Measurements from ENCODE around the gene TMEM192. TPM values are rescaled to one million over a fixed set of nuclear protein-coding genes. Genes with fewer than 3 reads are reported as not detected.

The TMEM192 gene
- total and polyA plus RNA-seq, 3 donors from 2014 or later = 16.8 to 25.3 (median 21.7) TPM

GRCh38 chr4:165152527-165152926, 39.9 kb upstream of the TMEM192 start:
- Histone ChIP-seq H3K4me3 (no peak overlapping the region), H3K4me1 (no peaks in the 10 kb centered on the region), H3K27me3 (no peaks in the 10 kb centered on the region), H3K27ac (no peak overlapping the region), H3K9me3 (no peaks in the 10 kb centered on the region), H3K36me3 (ENCODE audit: low read depth, missing control alignments) (no peaks in the 10 kb centered on the region)
- TF ChIP-seq CTCF (IDR thresholded peaks at IDR 0.05) = no peak
- no peak for TF ChIP-seq POLR2A (IDR thresholded peaks at IDR 0.05)
- DNase-seq = no peak
- 36 to 43% methylated on average over 4 of the region's 4 CpGs for WGBS, 2 donors
- intact Hi-C loops (cut with DNase I; ENCODE audit: low total_unique reads) = no loop called here

GRCh38 chr4:165151734-165152133, 39.1 kb upstream of the TMEM192 start:
- no peaks in the 10 kb centered on the region for H3K4me1 ChIP-seq
- no peaks in the 10 kb centered on the region for H3K36me3 ChIP-seq (ENCODE audit: low read depth, missing control alignments)
- H3K27me3 ChIP-seq = no peaks in the 10 kb centered on the region
- no peak overlapping the region for H3K4me3 ChIP-seq
- no peak for DNase-seq
- TF ChIP-seq CTCF (IDR thresholded peaks at IDR 0.05) (no peak), POLR2A (IDR thresholded peaks at IDR 0.05) (no peak)
- intact Hi-C loops (cut with DNase I; ENCODE audit: low total_unique reads) = no loop called here
- H3K27ac ChIP-seq = no peak overlapping the region
- no peaks in the 10 kb centered on the region for H3K9me3 ChIP-seq

DNA sequence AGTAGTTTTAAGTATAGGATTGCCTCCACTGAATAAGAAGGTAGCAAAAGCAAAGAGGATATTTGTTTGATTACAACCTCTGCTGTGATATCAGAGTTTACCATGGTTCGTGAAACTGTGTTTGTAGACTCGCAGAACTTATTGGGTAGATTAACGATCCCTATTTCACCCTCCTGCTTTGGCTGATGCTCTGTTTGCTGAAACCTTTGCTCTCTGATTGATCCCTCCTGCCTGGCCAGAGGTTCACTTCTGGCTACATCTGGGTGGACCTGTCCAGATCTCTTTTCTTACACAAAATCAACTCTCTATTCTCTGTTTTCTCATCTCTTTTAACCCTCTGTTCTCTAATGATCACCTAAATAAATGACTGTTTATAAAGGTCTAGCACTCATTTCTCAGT, 37.9 kb upstream of the TMEM192 start:
- Histone ChIP-seq H3K36me3 (ENCODE audit: low read depth, missing control alignments) (no peaks in the 10 kb centered on the region), H3K4me1 (no peaks in the 10 kb centered on the region), H3K9me3 (no peaks in the 10 kb centered on the region), H3K27me3 (no peaks in the 10 kb centered on the region), H3K4me3 (no peak overlapping the region), H3K27ac (no peak overlapping the region)
- intact Hi-C loops (cut with DNase I; ENCODE audit: low total_unique reads) = no loop called here
- TF ChIP-seq CTCF (IDR thresholded peaks at IDR 0.05) (no peak), POLR2A (IDR thresholded peaks at IDR 0.05) (no peak)
- 88 to 90% methylated on average over 3 of the region's 3 CpGs for WGBS, 2 donors
- DNase-seq = no peak

- H3K4me1 ChIP-seq = no peaks in the 10 kb centered on the region
- intact Hi-C loops (cut with DNase I; ENCODE audit: low total_unique reads) = no loop called here
- 87 to 92% methylated on average over 3 of the region's 3 CpGs for WGBS, 2 donors
- no peak for TF ChIP-seq POLR2A (IDR thresholded peaks at IDR 0.05)
- TF ChIP-seq CTCF (IDR thresholded peaks at IDR 0.05) = no peak
- no peak overlapping the region for H3K27ac ChIP-seq
- no peak overlapping the region for H3K4me3 ChIP-seq
- no peaks in the 10 kb centered on the region for H3K9me3 ChIP-seq
- H3K27me3 ChIP-seq = no peaks in the 10 kb centered on the region
- no peak for DNase-seq
- no peaks in the 10 kb centered on the region for H3K36me3 ChIP-seq (ENCODE audit: low read depth, missing control alignments)
Observed at GRCh38 chr4:165138843-165139242, 26.2 kb upstream of the TMEM192 start.

DNA sequence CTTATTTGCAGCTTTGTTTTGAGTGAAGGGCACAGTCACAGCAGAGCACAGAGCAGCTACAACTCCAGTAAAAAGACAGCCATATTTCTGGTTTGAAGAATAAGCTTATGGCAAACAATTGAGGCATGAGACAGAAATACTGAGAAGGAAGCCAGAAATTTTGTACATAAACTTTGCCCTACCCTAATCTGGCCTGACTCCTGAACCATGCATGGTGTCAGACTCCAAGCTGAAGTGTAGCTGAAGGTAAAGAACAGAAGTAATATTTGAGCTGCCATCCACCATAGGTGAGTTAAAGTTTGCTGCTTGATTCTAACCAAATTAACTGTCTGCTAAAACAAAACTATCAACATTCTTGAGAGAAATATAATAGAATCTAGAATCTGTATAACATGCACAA, 24.5 kb upstream of the TMEM192 start:
- Histone ChIP-seq H3K27ac (no peak overlapping the region), H3K9me3 (no peaks in the 10 kb centered on the region), H3K4me1 (no peaks in the 10 kb centered on the region), H3K27me3 (no peaks in the 10 kb centered on the region), H3K4me3 (no peak overlapping the region), H3K36me3 (ENCODE audit: low read depth, missing control alignments) (no peaks in the 10 kb centered on the region)
- DNase-seq = no peak
- TF ChIP-seq CTCF (IDR thresholded peaks at IDR 0.05) (no peak), POLR2A (IDR thresholded peaks at IDR 0.05) (no peak)
- intact Hi-C loops (cut with DNase I; ENCODE audit: low total_unique reads) = no loop called here
